ENCODE measurements around the gene ADIRF. TPM values are rescaled to one million over a fixed set of nuclear protein-coding genes. Genes with fewer than 3 reads are reported as not detected.
"Not testable (repeated sequence)": the region's sequence is repeated elsewhere in the genome, so short reads cannot be mapped to it uniquely, and the experiment has no call there.

ADIRF gene
- total RNA-seq, 1 donor from 2014 or later: 23.8 TPM

DNA sequence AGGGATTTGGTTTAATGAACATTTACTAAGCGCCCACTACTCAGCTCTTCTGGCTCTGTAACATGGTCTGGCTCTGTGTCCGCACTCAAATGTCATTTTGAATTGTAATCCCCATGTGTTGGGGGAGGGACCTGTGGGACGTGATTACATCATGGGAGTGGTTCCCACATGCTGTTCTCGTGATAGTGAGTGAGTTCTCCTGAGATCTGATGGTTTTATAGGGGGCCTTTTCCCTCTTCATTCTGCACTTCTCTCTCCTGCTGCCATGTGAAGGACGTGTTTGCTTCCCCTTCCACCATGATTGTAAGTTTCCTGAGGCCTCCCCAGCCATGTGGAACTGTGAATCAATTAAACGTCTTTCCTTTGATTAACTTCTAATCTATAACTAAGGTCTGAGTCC lies 12.7 kb downstream of the ADIRF start:
- not testable (repeated sequence) for DNase-seq

DNA sequence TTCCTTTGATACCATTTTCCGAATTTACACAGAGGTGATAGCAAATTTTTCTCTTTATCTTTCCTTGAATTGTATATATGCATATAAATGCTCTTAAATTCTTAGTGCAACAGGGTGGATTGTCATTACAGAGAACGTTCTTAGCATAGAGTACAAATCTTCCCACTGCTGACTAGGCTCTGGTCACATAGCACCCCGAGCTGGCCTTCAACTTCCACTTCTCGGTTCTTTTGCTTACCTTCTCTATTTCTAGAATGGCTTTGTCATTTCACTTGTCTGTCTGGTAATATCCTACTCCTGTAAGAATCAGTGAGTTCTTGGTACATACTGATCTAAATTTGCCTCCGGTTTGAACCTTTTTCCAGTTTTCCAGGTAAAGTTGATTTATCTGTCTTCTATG lies 13.4 kb downstream of the ADIRF start:
- no peak for DNase-seq

DNA sequence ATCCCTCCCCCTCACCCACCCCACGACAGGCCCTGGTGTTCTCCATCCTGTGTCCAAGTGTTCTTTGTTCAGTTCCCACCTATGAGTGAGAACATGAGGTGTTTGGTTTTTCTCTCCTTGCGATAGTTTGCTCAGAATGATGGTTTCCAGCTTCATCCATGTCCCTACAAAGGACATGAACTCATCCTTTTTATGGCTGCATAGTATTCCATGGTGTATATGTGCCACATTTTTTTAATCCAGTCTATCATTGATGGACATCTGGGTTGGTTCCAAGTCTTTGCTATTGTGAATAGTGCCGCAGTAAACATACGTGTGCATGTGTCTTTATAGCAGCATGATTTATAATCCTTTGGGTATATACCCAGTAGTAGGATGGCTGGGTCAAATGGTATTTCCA lies 16.2 kb downstream of the ADIRF start:
- not testable (repeated sequence) for DNase-seq

DNA sequence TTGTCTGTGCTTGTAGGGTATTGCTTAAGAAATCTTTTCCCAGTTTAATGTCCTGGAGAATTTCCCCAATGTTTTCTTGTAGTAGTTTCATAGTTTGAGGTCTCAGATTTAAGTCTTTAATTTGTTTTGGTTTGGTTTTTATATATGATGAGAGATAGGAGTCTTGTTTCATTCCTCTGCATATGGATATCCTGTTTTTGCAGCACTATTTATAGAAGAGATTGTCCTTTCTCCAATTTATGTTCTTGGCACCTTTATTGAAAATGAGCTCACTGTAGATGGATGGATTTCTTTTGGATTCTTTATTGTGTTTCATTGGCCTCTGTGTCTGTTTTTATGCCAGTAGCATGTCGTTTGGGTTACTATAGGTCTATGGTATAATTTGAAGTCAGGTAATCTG lies 20.2 kb downstream of the ADIRF start:
- DNase-seq: no peak

DNA sequence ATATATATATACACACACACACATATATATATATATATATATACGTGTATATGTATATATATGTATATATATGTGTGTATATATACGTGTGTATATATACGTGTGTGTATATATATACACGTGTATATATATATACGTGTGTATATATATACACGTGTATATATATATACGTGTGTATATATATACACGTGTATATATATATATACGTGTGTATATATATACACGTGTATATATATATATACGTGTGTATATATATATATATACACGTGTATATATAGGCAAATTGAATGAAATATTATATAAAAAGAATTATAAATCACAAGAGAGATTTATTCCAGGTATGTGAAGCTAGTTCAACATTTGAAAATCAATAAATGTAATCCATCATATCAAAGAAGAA lies 23.1 kb downstream of the ADIRF start:
- not testable (repeated sequence) for DNase-seq

DNA sequence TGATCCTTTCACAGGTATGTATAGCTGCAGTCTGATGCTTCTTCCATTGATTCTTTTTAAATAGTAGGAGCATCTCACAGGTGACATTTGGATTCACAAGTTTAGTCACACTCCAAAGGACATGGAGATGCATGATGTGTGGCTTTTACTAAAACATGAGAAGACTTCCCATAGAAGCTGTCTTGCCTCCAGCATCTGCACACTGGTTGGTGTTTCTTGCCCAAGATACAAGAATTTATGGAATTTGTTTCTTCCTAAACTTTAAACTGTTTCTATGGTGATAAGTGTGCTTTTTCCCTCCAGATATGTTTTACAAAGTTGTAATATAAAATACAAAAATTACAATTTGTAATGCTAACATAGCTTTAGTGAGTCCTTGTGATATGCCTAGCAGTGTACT lies 24.2 kb downstream of the ADIRF start:
- no peak for DNase-seq

DNA sequence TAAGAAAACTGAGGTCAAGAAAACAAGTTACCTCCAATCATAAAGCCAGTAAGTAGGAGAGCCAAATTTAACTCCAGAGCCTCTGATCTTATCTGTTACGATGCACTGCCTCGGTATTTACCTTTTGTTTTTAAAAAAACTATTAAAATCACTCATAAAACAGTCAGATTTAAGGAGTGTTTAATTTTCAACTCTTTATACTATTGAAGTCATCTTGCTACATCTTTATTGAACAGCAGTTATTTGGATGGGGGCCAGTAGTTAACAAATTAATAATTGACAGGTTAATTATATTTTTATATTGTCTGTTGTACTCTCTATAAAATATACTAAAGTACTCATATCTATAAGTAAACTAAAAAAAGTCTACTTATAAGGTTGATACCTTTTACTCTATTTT lies 24.6 kb downstream of the ADIRF start:
- no peak for DNase-seq

DNA sequence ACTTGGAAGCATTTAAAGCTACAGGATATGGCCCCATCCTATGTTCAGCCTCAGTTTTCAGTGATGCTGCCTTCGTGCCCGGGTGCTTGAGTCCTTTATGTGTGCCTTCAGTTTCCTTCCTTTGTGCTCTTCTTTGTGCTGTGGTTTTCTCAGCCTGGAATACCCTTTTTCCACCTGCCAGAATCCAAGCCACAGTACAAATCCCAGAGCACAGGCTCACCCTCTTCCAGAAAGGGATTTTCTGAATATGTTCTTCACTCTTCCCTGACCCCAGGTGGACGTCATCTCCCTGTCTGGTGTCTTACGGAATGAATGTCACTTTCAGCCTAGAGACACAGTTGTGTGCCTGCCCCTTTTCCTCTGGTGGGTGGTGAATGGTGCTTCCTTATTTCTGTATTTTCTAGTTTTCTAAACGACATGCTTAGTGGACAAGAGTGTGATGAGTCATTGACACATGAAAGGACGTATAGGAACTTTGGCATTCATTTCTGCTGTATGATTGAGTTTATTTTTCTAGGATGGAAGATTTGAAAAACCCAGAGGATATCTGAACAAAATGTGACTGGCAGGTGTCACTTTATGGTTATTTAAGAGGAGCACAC lies 31.6 kb downstream of the ADIRF start:
- DNase-seq: not testable (repeated sequence)

DNA sequence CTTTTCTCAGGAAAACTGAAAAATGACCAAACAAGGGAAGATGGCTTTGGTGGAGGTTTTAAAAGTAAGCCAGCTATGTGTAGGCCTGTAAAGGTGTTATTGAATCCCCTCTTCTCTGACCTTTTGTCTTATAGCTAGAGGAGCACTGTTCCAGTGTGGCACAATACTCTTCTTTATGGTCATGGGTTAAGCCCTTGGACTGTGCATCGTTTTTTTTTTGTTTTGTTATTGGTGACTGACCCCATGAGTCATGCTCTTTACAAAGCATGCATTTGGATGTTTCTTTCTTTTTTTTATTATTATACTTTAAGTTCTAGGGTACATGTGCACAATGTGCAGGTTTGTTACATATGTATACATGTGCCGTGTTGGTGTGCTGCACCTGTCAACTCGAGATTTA lies 32.2 kb downstream of the ADIRF start:
- peak; percentile 9 for DNase-seq

DNA sequence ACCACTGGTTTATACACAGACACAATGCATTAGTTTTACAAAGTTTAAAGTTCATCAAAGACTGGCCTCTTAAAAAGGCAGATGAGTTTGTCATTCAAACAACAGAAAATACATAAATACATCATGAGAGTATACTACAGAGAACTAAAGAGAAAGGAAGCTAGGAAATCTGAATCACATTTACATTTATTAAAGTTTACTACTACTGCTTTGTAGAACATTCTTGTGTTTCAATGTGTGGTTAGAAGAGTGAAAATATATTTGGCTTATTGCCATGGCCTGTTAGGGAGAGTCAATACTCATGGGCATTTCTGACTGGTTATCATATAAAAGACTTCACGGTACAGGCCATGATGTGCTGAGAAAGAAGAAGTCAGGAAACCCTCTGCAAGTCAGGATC lies 38.8 kb downstream of the ADIRF start:
- not testable (repeated sequence) for DNase-seq

DNA sequence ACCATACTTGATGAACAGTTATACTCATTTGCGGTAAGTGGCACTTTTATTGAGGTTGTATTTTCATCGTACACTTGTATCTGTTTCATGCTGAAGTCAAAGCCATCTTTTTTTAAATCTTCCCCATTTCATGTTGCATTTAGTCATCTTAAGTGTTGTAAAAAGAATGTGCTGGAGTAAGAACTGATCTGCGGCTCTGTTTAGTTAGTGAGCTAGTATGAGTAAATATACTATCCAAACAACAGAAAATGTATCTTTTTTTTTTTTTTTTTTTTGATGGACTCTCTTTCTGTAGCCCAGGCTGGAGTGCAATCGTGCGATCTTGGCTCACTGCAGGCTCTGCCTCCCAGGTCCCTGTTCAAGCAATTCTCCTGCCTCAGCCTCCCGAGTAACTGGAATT lies 39.4 kb downstream of the ADIRF start:
- DNase-seq: not testable (repeated sequence)

DNA sequence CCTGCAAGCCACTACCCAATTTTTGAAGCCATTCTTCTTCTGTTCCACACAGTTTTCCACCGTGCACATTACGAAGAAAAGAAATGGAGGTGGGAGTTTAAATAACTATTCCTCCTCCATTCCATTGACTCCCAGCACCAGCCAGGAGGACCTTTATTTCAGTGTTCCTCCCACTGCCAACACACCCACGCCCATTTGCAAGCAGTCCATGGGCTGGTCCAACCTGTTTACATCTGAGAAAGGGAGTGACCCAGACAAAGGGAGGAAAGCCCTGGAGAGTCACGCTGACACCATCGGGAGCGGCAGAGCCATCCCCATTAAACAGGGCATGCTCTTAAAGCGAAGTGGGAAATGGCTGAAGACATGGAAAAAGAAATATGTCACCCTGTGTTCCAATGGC lies 40.0 kb downstream of the ADIRF start:
- not testable (repeated sequence) for DNase-seq

DNA sequence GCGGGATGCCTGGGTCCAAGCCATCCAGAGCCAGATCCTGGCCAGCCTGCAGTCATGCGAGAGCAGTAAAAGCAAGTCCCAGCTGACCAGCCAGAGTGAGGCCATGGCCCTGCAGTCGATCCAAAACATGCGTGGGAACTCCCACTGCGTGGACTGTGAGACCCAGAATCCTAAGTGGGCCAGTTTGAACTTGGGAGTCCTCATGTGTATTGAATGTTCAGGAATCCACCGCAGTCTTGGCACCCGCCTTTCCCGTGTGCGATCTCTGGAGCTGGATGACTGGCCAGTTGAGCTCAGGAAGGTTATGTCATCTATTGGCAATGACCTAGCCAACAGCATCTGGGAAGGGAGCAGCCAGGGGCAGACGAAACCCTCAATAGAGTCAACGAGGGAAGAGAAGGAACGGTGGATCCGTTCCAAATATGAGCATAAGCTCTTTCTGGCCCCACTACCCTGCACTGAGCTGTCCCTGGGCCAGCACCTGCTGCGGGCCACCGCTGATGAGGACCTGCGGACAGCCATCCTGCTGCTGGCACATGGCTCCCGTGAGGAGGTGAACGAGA lies 40.9 kb downstream of the ADIRF start:
- not testable (repeated sequence) for DNase-seq

DNA sequence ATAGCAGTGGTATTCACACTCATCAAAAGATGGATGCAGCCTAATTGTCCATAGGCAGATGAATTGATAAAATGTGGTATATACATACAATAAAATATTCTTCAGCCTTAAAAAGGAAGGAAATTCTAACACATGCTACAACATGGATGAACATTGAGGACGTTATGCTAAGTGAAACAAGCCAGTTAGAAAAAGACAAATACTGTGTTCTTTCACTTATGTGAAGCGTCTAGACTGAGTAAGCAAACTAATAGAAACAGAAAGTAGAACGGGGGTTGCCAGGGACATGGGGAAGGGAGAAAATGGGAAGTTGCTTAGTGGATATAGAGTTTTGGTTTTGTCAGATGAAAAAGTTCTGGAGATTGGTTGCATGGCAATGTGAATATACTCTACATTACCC lies 45.2 kb downstream of the ADIRF start:
- DNase-seq: not testable (repeated sequence)

DNA sequence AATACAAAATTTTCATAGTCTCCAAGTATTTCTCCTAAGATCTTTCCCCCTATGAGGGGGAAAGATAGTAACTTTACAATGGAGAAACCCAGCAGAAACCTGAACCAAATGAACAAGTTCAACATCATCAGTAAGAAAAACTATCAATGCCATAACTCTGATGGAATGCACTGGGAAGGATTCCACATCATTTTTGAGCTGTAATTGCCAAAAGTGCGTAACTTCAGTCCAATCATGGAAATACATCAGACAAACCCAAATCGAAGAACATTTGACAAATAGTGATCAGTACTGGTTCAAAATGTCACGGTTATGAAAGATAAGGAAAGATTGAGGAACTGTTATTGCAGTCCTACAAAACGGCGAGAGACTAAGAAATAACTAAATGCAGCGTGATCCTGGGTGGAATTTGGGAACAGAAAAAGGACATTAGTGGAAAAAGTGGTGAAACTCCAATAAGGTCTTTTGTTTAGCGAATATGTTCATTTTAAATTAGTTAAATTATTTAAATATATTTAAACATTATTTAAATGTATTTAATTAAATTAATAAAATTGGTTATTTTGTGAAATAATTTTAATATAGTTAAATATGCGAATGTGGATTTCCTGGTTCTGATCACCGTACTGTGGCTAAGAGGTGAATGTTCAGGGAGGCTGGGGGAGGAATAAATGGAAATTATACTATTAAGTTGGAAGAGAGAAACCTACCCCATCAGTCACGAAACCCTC lies 46.9 kb downstream of the ADIRF start:
- DNase-seq: not testable (repeated sequence)

DNA sequence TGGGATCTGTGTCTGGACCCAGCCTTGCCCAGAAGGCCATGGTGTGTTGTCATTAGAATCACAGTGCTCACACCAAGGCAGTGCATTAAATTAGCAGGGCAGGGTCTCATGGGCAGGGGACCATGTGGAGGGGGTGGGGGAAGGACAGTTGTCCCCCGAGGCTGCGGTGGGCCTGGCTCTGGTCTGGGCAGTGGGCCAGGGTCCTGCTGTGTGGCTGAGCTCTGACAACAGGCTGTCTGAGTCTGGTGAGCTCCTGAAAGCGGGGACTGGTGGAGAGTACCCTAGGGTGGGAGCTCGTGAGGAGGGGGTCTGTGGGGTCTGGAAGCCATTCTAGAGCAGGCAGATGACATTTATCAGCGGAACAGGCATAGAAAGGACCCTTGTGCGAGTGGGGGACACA lies 49.8 kb downstream of the ADIRF start:
- not testable (repeated sequence) for DNase-seq

DNA sequence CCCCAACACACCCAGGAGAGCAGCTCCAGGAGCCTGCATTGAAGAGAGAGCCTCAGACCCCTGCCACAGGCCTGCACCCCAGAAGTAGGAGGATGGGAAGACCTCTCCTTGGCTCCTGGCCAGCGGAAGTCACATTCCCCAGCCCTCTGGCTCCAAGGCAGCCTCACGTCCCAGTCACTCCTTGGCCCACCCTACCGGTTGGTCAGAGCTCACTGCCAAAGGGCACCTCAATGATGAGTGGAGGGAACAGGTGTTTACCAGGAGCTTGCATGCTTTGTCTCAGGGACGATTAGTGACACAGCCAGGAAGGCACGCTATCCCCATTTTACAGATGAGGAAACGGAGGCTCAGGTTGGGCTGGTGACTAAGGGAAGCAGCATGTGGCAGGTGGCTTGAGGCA lies 50.8 kb downstream of the ADIRF start:
- not testable (repeated sequence) for DNase-seq

DNA sequence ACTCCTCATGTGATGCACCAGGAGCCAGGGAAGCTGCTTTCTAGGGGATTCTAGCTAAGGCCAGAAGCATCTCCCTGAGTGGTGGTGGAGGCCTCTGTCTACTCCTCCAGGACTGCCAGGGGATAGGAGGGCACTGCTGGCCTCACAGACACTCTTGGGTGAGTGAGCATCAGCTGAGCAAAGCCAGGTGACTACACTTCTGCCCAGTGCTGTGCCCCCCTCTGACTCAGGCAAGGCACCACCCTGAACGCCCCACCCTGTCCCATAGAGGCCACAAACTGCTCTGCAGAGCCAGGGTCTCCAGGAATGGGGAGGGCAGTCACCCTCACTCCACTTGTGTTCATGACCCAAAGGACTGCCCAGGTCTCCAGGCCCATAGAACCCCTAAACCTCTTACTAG lies 51.2 kb downstream of the ADIRF start:
- DNase-seq: not testable (repeated sequence)

DNA sequence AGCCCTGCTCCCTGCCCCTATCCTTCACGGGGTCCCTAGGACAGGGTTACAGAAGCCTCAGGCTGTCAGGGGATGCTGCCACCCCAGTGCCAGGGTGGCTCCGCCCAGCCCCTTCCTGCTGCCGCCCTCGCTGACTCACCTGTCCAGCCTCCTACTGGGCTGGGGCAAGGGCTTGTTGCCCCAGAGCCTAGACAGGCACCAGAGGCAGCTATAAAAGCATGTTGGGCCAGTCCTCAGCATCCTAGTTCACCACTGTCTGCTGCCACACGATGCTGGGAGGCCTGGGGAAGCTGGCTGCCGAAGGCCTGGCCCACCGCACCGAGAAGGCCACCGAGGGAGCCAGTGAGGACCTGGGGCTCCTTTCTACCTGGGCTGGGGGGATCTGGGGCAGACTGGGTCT lies 51.8 kb downstream of the ADIRF start, which contains the start of gene FAM25A:
Gene FAM25A (plus strand): TSS at position 239 of the 400 bp plus-strand sequence. CDS start 31 bp downstream, at position 270.
- DNase-seq: not testable (repeated sequence)

Other genes starting within 250 kb of the ADIRF start
- 0.23 and 0.51 TPM in 2 replicates for gene BMPR1A, start 211.9 kb upstream of the ADIRF start, total RNA-seq
- gene MMRN2, start 10.9 kb upstream of the ADIRF start, total RNA-seq: 465 and 483 TPM in 2 replicates
- gene SNCG, start 9.9 kb upstream of the ADIRF start, total RNA-seq: 111 and 117 TPM in 2 replicates
- gene FAM25A, start 51.8 kb downstream of the ADIRF start, total RNA-seq: not detected in 2 replicates
- gene GLUD1, start 126.4 kb downstream of the ADIRF start, total RNA-seq: 207 and 216 TPM in 2 replicates
- 25.9 and 36.2 TPM in 2 replicates for gene SHLD2, start 126.7 kb downstream of the ADIRF start, total RNA-seq